H9 (cell line): ENCODE measurements around the gene SIL1. TPM values are rescaled to one million over a fixed set of nuclear protein-coding genes. Genes with fewer than 3 reads are reported as not detected.

Experiments used
- DNase-seq: peaks from one replicate; pipeline ENCODE4 v3.0.0-alpha.2; 2017
- H2AFZ ChIP-seq: one replicate; pipeline ENCODE4 v1.6.1; 2013; ENCODE audit warnings: mild to moderate bottlenecking, low read length, control low read depth, moderate library complexity
- H2AK5ac ChIP-seq: 2 replicates; pipeline ENCODE4 v1.6.1; 2013; ENCODE audit warnings: low read length, control low read depth, mixed read lengths; ENCODE audit not compliant: insufficient read length
- H2BK120ac ChIP-seq: one replicate; pipeline ENCODE4 v1.6.1; 2013; ENCODE audit warnings: low read depth, mild to moderate bottlenecking, low read length, control low read depth, inconsistent platforms; ENCODE audit not compliant: poor library complexity, severe bottlenecking
- H2BK12ac ChIP-seq: 2 replicates; pipeline ENCODE4 v1.6.1; 2013; ENCODE audit warnings: low read length, control low read depth, mixed read lengths, low read depth; ENCODE audit not compliant: insufficient read length
- H2BK15ac ChIP-seq: 2 replicates; pipeline ENCODE4 v1.6.1; 2013; ENCODE audit warnings: low read depth, low read length, control low read depth
- H2BK20ac ChIP-seq: one replicate; pipeline ENCODE4 v1.6.1; 2013; ENCODE audit warnings: low read depth, mild to moderate bottlenecking, low read length, control low read depth, inconsistent platforms; ENCODE audit not compliant: poor library complexity, severe bottlenecking
- H2BK5ac ChIP-seq: 2 replicates; pipeline ENCODE4 v1.6.1; 2013; ENCODE audit warnings: low read length, control low read depth, mixed read lengths; ENCODE audit not compliant: insufficient read length
- H3K14ac ChIP-seq: 2 replicates; pipeline ENCODE4 v1.6.1; 2013; ENCODE audit warnings: low read length, control low read depth; ENCODE audit not compliant: insufficient read depth
- H3K18ac ChIP-seq: 2 replicates; pipeline ENCODE4 v1.6.1; 2013; ENCODE audit warnings: low read depth, mild to moderate bottlenecking, mixed read lengths, low read length, control low read depth; ENCODE audit not compliant: insufficient read length
- H3K23ac ChIP-seq: 2 replicates; pipeline ENCODE4 v1.6.1; 2013; ENCODE audit warnings: low read length, control low read depth, mixed read lengths, low read depth; ENCODE audit not compliant: insufficient read length
- H3K23me2 ChIP-seq: 2 replicates; pipeline ENCODE4 v1.6.1; 2013; ENCODE audit warnings: low read depth, mild to moderate bottlenecking, mixed read lengths, low read length, control low read depth; ENCODE audit not compliant: insufficient read length, poor library complexity, severe bottlenecking
- H3K27ac ChIP-seq: 2 replicates; pipeline ENCODE4 v1.5.1; 2013; ENCODE audit warnings: low read length, control low read depth, mixed read lengths, low read depth; ENCODE audit not compliant: insufficient read length
- H3K27me3 ChIP-seq: 2 replicates; pipeline ENCODE4 v1.6.1; 2013; ENCODE audit warnings: low read length, control low read depth, inconsistent platforms; ENCODE audit not compliant: insufficient read depth
- H3K4ac ChIP-seq: 2 replicates; pipeline ENCODE4 v1.6.1; 2013; ENCODE audit warnings: low read depth, mild to moderate bottlenecking, control low read depth, inconsistent platforms, low read length, moderate library complexity
- H3K4me1 ChIP-seq: 2 replicates; pipeline ENCODE4 v1.6.1; 2013; ENCODE audit warnings: low read length, control low read depth, inconsistent platforms; ENCODE audit not compliant: insufficient read depth
- H3K4me2 ChIP-seq: 2 replicates; pipeline ENCODE4 v1.6.1; 2013; ENCODE audit warnings: low read length, control low read depth, mixed read lengths; ENCODE audit not compliant: insufficient read length, insufficient read depth
- H3K56ac ChIP-seq: 2 replicates; pipeline ENCODE4 v1.6.1; 2013; ENCODE audit warnings: low read depth, mild to moderate bottlenecking, mixed read lengths, low read length, control low read depth; ENCODE audit not compliant: insufficient read length
- H3K79me1 ChIP-seq: 2 replicates; pipeline ENCODE4 v1.6.1; 2013; ENCODE audit warnings: low read depth, mild to moderate bottlenecking, moderate library complexity, low read length, control low read depth, inconsistent platforms; ENCODE audit not compliant: insufficient read depth, poor library complexity, severe bottlenecking
- H3K79me2 ChIP-seq: 2 replicates; pipeline ENCODE4 v1.6.1; 2013; ENCODE audit warnings: low read length, control low read depth, inconsistent platforms; ENCODE audit not compliant: insufficient read depth
- H3K9ac ChIP-seq: 2 replicates; pipeline ENCODE4 v1.6.1; 2013; ENCODE audit warnings: low read length, control low read depth, mixed read lengths; ENCODE audit not compliant: insufficient read length; ENCODE audit errors: extremely low read depth
- H3K9me3 ChIP-seq: one replicate; pipeline ENCODE4 v1.6.1; 2013; ENCODE audit warnings: low read depth, low read length, inconsistent platforms; ENCODE audit not compliant: control insufficient read depth
- H3T11ph ChIP-seq: one replicate; pipeline ENCODE4 v1.6.1; 2013; ENCODE audit warnings: mild to moderate bottlenecking, low read length, control low read depth, inconsistent platforms
- H4K20me1 ChIP-seq: one replicate; pipeline ENCODE4 v1.6.1; 2013; ENCODE audit not compliant: control insufficient read depth, insufficient read length, insufficient read depth
- H4K5ac ChIP-seq: 2 replicates; pipeline ENCODE4 v1.6.1; 2013; ENCODE audit warnings: low read depth, mild to moderate bottlenecking, mixed read lengths, low read length, control low read depth; ENCODE audit not compliant: insufficient read length
- H4K8ac ChIP-seq: replicated peaks from 2 replicates; pipeline ENCODE4 v1.6.1; 2013; ENCODE audit warnings: low read length, control low read depth, mixed read lengths, low read depth; ENCODE audit not compliant: insufficient read length
- H4K91ac ChIP-seq: 2 replicates; pipeline ENCODE4 v1.6.1; 2013; ENCODE audit warnings: low read depth, mild to moderate bottlenecking, moderate library complexity, mixed read lengths, low read length, control low read depth; ENCODE audit not compliant: insufficient read length
- H3K27ac Mint-ChIP-seq, 3 experiments: 2 replicates in 2 of 3; 3 replicates in 1 of 3; pipeline ENCODE4 v1.8.0; 2020 to 2021; ENCODE audit warnings: mixed read lengths in 3 of 3, mild to moderate bottlenecking in 1 of 3, moderate library complexity in 1 of 3
- H3K27me3 Mint-ChIP-seq: 2 replicates; pipeline ENCODE4 v1.8.0; 2021; ENCODE audit warnings: low read depth, mild to moderate bottlenecking, moderate library complexity, mixed read lengths
- H3K36me3 Mint-ChIP-seq, 3 experiments: 2 replicates in 2 of 3; 3 replicates in 1 of 3; pipeline ENCODE4 v1.8.0; 2020 to 2021; ENCODE audit warnings: low read depth in 3 of 3, mixed read lengths in 3 of 3; ENCODE audit not compliant: insufficient read depth in 1 of 3
- H3K4me1 Mint-ChIP-seq, 2 experiments: 2 replicates each; pipeline ENCODE4 v1.8.0; 2020; ENCODE audit warnings: mixed read lengths in 2 of 2
- H3K4me3 Mint-ChIP-seq, 2 experiments: 2 replicates in 1 of 2; 3 replicates in 1 of 2; pipeline ENCODE4 v1.8.0; 2020 to 2021; ENCODE audit warnings: mild to moderate bottlenecking in 2 of 2, mixed read lengths in 2 of 2, moderate library complexity in 1 of 2
- H3K9me3 Mint-ChIP-seq, 2 experiments: 2 replicates in 1 of 2; 3 replicates in 1 of 2; pipeline ENCODE4 v1.8.0; 2020; ENCODE audit warnings: mild to moderate bottlenecking in 2 of 2, mixed read lengths in 2 of 2, moderate library complexity in 1 of 2
- CTCF ChIP-seq: fragments of 200-600 bp; sonication (generic); conservative IDR thresholded peaks from 3 replicates; pipeline ENCODE4 v1.8.0; 2021; ENCODE audit warnings: antibody characterized with exemption, mild to moderate bottlenecking
- WGBS: extraction: QIAGEN DNeasy Blood & Tissue Kit; methylation state at CpG from one replicate; pipeline ENCODE4 v1.1.7; 2013; ENCODE audit warnings: missing lambda C conversion rate, low lambda C conversion rate, mixed read lengths; ENCODE audit not compliant: insufficient read length; ENCODE audit errors: extremely low coverage; 5-methylcytosine and 5-hydroxymethylcytosine counted together
- total RNA-seq: library from RNA; stranded (reverse); gene quantifications from 2 replicates; pipeline ENCODE4 v1.2.1, GENCODE V29; 2021

SIL1 gene
- total RNA-seq, 1 experiment from 2014 or later: 10.6 TPM

DNA sequence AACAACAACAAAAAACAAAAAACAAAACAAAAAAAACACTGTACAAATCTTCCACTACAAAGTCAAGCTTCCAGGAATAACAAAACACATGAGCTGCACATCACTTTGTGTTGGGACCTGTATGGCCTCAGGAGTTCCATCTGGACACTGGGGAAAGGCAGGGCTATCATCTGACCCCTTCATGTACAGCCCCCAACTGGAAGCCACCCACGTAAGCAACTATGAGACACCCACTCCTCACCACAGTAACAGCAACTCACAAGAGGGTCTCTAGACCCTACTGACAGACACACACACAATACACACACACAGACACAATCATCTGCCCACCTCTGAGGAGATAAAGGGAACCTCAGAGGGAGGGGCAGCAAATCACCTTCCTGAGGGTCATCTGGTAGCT lies 241.4 kb downstream of the SIL1 start:
- Histone ChIP-seq H4K91ac (no peak overlapping the region), H2BK120ac (no peak overlapping the region), H3T11ph (no peak overlapping the region), H3K4me2 (no peak overlapping the region), H3K79me1 (no peaks in the 10 kb centered on the region), H3K27ac (no peak overlapping the region), H2BK20ac (no peak overlapping the region), H3K27me3 (no peaks in the 10 kb centered on the region), H3K18ac (no peak overlapping the region), H3K23me2 (no peaks in the 10 kb centered on the region), H3K4ac (no peak overlapping the region), H3K9me3 (no peaks in the 10 kb centered on the region), H2BK5ac (no peak overlapping the region), H3K79me2 (no peaks in the 10 kb centered on the region), H3K4me1 (peaks cover 2% of the 10 kb centered on the region; the same call in 1 of the 2 replicates), H2AFZ (no peak overlapping the region), H3K14ac (no peak overlapping the region), H2BK12ac (no peak overlapping the region), H2BK15ac (no peak overlapping the region), H4K20me1 (no peaks in the 10 kb centered on the region), H3K23ac (no peak overlapping the region), H4K8ac (no peak overlapping the region), H2AK5ac (no peak overlapping the region), H3K9ac (no peak overlapping the region), H3K56ac (no peak overlapping the region), H4K5ac (no peak overlapping the region)
- DNase-seq: no peak
- no peak overlapping the region for H3K27ac Mint-ChIP-seq
- no peak overlapping the region for H3K4me3 Mint-ChIP-seq
- H3K9me3 Mint-ChIP-seq: no peaks in the 10 kb centered on the region
- no CpG with 5 or more reads among the region's 1 CpG for WGBS
- no peaks in the 10 kb centered on the region for H3K36me3 Mint-ChIP-seq
- TF ChIP-seq CTCF: no peak
- no peaks in the 10 kb centered on the region; the same call in 1 of the 2 replicates for H3K27me3 Mint-ChIP-seq
- H3K4me1 Mint-ChIP-seq: peaks cover 10 to 22% of the 10 kb centered on the region in 2 experiments
